Measurements from ENCODE around the gene MMP8. TPM values are rescaled to one million over a fixed set of nuclear protein-coding genes. Genes with fewer than 3 reads are reported as not detected.

MMP8 gene
- total and polyA plus RNA-seq, 7 donors, result 0.03 to 0.59 (median 0.04) TPM; not detected in 2

- DNase-seq (no peak), ATAC-seq (no peak)
- no peaks in the 10 kb centered on the region for H3K4me1 ChIP-seq
- no peak overlapping the region for H3K27ac ChIP-seq
- no peaks in the 10 kb centered on the region for H3K27me3 ChIP-seq (ENCODE audit: insufficient read depth in 3 of 3, low read length in 2 of 3)
- no peak for TF ChIP-seq CTCF (IDR thresholded peaks at IDR 0.05)
- no peak overlapping the region for H3K4me3 ChIP-seq
- intact Hi-C loops (cut with DNase I), result no loop called here
- WGBS, 3 donors, result 57 to 72% (median 65%) methylated on average over 18 of the region's 18 CpGs
- H3K36me3 ChIP-seq (ENCODE audit: insufficient read depth in 1 of 2, low read depth in 1 of 2), result no peaks in the 10 kb centered on the region
- no peaks in the 10 kb centered on the region for H3K9me3 ChIP-seq
Observed at GRCh38 chr11:102767800-102768199, 43.0 kb upstream of the MMP8 start.

- no peak for ATAC-seq
- H3K27me3 ChIP-seq (ENCODE audit: insufficient read depth in 3 of 3, low read length in 2 of 3), result no peaks in the 10 kb centered on the region
- no peaks in the 10 kb centered on the region for H3K4me1 ChIP-seq
- no peak for TF ChIP-seq CTCF (IDR thresholded peaks at IDR 0.05)
- DNase-seq, result no peak
- no peaks in the 10 kb centered on the region for H3K36me3 ChIP-seq (ENCODE audit: insufficient read depth in 1 of 2, low read depth in 1 of 2)
- no peak overlapping the region for H3K4me3 ChIP-seq
- intact Hi-C loops (cut with DNase I), result no loop called here
- H3K9me3 ChIP-seq, result no peaks in the 10 kb centered on the region
- no peak overlapping the region for H3K27ac ChIP-seq
- WGBS, 3 donors, result 81 to 88% (median 86%) methylated on average over 2 of the region's 2 CpGs
Observed at GRCh38 chr11:102763440-102763839, 38.7 kb upstream of the MMP8 start.

GRCh38 chr11:102762361-102762767 is 37.6 kb upstream of the MMP8 start:
- WGBS, 3 donors, result 22 to 53% (median 47%) methylated on average over 2 of the region's 2 CpGs
- H3K4me3 ChIP-seq, result no peak overlapping the region
- no peak for ATAC-seq
- no peak for TF ChIP-seq CTCF (IDR thresholded peaks at IDR 0.05)
- H3K36me3 ChIP-seq (ENCODE audit: insufficient read depth in 1 of 2, low read depth in 1 of 2), result no peaks in the 10 kb centered on the region
- no peaks in the 10 kb centered on the region for H3K4me1 ChIP-seq
- intact Hi-C loops (cut with DNase I), result no loop called here
- no peaks in the 10 kb centered on the region for H3K27me3 ChIP-seq (ENCODE audit: insufficient read depth in 3 of 3, low read length in 2 of 3)
- H3K9me3 ChIP-seq, result no peaks in the 10 kb centered on the region
- no peak for DNase-seq
- H3K27ac ChIP-seq, result no peak overlapping the region

- no peak overlapping the region for H3K4me3 ChIP-seq
- no peaks in the 10 kb centered on the region for H3K27me3 ChIP-seq (ENCODE audit: insufficient read depth in 3 of 3, low read length in 2 of 3)
- intact Hi-C loops (cut with DNase I), result no loop called here
- ATAC-seq (no peak), DNase-seq (no peak)
- H3K4me1 ChIP-seq, result no peaks in the 10 kb centered on the region
- 44 to 55% (median 51%) methylated on average over 4 of the region's 4 CpGs for WGBS, 3 donors
- no peaks in the 10 kb centered on the region for H3K9me3 ChIP-seq
- TF ChIP-seq CTCF (IDR thresholded peaks at IDR 0.05), result no peak
- no peak overlapping the region for H3K27ac ChIP-seq
- no peaks in the 10 kb centered on the region for H3K36me3 ChIP-seq (ENCODE audit: insufficient read depth in 1 of 2, low read depth in 1 of 2)
Observed at GRCh38 chr11:102761646-102762238, 37.0 kb upstream of the MMP8 start.

Measured in psoas muscle (tissue), 8 donors.